HG03066 (cell line): ENCODE results near the gene TSC1.
A peak's percentile ranks its signal among the peaks of the same experiment; 100 is the strongest.
"Not testable (repeated sequence)": the region's sequence is repeated elsewhere in the genome, so short reads cannot be mapped to it uniquely, and the experiment has no call there.

Source experiments
- ATAC-seq: cut with Tn5 transposase; IDR thresholded peaks from one replicate; pipeline ENCODE4 v1.9.1; 2021; ENCODE audit warnings: low read depth; ENCODE audit not compliant: unreplicated experiment

Gene TSC1

DNA sequence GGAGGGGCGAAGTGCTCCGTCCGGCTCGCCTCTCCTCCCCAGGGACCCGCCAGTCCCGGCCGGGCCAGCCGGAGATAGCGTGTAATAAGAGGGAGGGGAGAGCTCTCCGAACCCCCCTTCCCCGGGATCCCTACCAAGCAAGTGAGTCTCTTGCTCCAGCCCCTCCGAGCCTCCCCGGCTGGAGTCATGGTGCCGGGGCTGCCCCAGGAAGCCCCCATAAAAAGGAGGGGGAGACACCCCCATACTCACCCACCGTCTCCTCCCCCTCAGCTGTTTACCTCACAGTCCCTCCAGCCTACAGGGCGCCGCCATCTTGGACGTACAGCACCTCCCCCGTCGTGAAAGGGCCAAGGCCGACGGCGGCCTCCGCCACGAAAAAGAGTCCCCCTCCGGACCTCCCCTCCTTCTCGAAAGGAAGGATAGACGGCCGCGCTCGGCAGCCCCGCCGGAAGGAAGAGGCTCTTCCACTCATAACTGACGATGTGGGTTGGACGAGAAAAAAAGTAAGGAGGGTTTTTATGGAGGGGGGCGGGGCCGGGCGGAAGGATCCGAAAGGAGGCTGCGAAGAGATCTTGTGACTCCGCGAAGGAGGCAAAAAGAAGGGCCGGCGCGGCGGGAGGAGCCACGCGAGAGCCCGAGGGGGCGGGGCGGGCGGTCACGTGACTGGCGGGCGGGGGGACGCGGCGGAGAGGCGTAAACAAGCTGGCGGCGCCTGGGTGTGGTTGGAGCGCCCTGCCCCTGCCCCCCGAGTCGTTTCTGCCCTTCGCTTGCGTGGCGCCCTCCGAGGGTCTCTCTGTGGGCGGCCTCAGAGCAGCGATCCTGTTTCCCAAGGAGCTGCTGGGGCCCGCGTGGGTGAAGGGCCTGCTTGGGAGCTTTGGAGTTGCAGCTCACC, at the start of gene TSC1:
TSS of gene TSC1 (minus strand) at position 323 of the 892 bp plus-strand sequence. CDS start 15,744 bp downstream, outside the sequence.
- peak; percentile 76 for ATAC-seq

DNA sequence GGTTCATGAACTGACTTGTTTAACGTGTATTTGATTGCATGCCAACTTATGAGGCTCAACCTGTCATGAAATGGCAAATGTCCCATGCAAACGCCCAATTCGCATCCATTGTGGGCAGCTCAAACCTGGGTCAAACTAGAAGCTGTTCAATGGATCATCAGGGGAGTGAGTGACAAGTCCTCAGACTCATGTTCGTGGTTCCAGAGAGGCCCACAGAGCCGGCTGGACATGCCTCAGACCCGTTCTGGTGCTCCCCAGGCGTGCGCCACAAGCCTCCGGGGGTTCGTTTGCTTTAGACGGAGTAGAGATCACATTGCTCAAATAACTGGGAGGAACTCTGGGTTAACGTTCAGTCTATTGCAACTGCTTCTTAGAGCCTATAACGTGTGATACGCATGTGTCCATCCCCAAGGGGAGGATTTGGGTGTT, 49.1 kb upstream of the TSC1 start:
- no peak for ATAC-seq

DNA sequence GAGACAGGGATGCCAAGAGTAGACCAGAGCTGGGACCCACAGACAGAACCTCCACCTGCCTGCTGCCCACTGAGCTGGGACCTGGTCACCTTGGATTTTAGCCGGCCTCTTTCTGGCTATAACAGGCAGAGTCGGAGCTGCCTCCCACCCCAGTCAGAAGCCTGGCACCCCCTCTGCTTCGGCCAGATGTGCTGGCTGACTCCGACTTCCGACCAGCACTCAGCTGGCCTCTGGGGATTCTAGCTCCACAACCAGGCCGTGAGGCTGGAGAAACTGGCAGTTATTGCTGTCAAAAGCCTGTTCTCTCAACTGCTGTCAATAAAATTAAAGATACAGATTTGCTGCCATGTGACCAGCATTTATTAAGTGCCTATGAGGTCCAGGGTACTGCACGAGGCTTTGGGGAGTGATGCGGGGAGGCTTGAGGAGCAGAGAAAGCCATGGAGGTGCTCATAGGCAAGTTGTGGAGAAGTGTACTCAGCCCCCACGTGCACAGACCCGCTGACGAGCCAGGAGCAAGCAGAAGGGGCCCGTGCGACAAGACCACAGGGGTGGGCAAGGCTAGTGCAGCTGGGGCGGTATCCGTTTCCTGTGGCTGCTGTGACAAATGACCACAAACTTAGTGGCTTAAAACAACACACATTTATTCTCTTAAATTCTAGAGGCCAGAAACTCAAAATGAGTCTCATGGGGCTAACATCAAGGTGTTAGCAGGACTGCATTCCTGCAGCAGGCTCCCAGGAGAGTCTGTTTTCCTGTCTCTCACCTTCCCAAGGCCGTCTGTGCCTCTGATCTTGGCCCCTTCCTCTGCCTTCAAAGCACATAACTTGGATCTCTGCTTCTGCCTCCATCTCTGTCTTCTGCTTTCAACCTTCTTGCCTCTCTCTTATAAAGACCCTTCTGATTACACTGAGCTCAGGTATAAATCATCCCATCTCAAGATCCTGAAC, 47.2 kb upstream of the TSC1 start:
- ATAC-seq, result no peak

DNA sequence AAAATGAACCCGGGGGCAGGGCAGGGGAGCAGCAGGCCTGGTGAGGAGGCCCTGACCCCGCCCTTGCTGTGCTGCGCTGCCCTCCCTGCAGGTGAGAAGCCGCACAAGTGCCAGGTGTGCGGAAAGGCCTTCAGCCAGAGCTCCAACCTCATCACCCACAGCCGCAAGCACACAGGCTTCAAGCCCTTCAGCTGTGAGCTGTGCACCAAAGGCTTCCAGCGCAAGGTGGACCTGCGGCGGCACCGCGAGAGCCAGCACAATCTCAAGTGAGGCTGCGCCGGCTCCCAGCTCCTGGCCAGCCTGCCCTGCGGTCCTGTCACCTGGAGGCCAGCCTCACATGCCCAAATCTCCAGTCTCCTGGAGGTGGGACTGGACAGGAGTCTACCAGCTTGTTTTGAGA, 46.4 kb upstream of the TSC1 start:
- no peak for ATAC-seq

DNA sequence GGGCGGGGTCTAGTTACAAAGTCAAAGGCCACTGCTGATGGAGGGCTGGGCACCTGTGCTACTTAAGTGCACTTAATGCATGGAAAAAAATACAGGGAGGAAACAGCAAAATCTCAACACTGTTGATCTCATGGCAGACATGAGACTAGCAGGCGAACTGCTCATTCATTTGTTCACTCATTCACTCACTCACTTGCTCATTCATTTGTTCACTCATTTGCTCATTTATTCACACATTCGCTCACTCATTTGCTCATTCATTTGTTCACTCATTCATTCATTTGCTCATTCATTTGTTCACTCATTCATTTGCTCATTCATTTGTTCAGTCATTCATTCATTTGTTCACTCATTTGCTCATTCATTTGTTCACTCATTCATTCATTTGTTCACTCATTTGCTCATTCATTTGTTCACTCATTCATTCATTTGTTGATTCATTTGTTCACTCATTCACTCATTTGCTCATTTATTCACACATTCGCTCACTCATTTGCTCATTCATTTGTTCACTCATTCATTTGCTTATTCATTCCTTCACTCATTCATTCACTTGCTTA, 45.7 kb upstream of the TSC1 start:
- not testable (repeated sequence) for ATAC-seq

DNA sequence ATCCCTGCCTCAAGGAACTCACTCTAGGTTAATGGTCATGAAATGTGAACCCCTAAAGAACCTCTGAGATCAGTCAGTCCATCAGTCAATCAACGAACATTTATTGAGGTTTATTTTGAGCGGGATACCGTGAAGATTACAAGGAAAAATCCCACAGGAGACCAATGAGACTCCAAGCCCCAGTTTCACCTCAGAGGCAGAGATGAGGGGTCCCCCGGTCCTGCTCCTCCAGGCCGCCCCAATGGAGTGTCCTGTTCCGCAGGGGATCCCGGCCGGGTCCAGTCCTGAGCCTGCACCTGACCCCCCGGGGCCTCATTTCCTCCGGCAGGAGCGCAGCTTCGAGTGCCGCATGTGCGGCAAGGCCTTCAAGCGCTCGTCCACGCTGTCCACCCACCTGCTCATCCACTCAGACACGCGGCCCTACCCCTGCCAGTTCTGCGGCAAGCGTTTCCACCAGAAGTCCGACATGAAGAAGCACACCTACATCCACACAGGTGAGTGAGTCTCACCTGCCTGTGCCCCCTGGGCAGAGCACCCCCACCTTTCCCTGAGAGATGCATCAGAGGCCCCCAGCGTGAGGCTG, 45.1 kb upstream of the TSC1 start:
- no peak for ATAC-seq

DNA sequence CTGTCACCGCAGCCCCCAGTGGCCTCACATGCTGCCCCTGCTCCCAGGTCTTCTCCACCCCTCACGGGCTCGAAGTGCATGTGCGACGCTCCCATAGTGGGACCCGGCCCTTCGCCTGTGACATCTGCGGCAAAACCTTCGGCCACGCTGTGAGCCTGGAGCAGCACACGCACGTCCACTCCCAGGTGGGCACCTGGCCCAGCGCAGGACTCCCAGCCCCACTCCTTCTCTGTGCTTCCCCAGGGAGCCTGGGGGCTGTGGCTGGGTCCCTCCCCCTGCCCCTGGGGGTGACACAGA, 44.5 kb upstream of the TSC1 start:
- no peak for ATAC-seq

DNA sequence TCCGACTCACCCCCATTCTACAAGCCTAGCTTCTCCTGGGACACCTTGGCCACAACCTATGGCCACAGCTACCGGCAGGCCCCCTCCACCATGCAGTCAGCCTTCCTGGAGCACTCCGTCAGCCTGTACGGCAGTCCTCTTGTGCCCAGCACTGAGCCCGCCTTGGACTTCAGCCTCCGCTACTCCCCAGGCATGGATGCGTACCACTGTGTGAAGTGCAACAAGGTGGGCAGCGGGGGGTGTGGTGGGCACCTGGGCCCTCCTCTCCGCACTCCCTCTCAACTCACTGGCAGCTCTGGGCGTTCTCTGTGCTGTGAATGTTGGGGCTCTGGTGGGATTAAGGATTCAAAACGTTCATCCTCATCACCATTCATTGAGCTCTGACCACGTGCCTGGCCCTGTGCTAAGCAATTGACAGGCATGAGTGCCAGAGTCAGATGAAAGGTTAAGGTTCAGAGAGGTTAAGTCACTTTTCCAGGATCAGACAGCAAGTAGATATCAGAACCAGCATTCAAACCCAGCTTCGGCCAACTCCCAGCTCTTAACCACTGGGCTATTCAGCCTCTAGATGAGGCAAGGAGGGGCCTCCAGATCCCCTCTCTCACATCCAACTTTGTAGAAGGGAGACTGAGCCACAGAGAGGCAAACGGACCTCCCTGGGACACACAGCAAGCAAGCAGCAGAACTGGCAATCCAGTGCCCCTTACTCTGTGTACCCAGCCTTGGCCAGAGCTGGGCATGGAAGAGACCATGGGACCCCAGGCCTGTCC, 44.0 kb upstream of the TSC1 start:
- ATAC-seq, result no peak

DNA sequence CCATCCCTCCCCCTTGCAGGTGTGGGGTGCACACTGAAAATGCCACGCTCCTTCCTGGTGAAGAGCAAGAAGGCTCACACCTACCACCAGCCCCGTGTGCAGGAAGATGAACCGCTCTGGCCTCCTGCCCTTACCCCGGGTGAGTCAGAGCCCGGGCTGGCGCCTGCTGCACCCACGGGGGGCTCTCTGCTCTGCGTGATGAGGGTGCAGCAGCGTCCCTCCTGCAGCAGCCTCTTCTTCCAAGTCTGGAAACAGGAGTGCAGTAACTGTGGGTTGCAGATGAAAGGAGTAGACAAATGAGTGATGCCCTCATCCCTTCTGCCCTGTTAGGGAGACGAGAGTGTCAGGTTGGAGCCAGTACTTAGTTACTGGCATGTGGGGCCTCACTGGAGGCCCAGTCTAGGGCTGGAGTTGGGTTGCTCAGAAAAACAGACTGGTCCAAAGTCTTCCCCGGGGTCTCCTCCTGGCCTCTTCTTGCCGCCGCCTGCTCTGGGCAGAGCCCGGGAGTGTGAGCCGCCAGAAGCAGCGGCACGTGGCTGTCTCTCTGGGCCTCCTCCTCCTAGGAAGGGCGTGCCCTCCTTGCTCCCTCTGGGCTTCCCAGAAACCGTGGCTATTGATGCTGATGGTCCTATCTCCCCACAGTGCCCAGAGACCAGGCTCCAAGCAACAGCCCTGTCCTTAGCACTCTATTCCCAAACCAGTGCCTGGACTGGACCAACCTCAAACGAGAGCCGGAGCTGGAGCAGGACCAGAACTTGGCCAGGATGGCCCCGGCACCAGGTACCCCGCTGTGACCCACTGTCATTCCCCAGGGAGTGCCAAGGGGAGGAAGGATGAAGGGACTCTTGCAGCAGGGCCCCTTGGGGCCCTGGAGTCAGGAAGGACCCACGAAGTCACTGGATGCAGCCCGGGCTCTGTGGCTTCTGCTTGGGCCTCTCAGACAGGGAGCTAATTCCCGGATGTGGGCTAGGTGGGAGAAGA, 42.5 kb upstream of the TSC1 start:
- ATAC-seq, result no peak

DNA sequence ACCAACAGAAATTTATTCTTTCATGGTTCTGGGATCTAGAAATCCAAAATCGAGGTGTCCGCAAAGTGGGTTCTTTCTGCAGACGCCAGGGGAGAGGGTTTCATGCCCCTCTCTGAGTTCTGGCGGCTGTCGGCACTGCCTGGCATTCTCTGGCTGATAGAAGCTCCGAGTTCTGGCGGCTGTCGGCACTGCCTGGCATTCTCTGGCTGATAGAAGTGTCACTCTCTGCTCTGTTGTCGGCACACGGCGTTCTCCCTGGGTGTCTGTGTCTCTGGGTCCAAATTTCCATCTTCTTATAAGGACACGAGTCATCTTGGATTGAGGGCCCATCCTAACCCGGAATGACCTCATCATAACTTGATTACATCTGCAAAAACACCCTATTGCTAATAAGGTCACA, 41.7 kb upstream of the TSC1 start:
- ATAC-seq, result no peak

DNA sequence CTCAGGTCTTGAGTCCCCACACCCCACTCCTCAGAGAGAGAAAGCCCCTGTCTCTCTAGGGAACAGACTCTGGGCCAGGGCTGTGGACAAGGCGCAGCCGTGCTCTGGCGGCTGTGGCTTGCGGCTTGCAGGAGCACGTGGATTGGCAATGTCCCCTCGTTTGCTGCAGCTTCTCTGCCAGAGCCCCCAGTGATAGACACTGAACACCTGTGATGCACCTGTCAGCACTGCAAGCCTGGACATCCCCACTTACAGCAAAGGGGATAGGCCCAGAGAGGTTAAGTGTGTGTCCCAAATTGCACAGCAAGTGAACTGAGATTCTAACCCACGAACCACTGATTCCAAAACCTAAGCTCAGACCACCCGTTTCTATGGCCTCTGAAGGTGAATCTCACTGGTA, 41.1 kb upstream of the TSC1 start:
- ATAC-seq, result no peak

DNA sequence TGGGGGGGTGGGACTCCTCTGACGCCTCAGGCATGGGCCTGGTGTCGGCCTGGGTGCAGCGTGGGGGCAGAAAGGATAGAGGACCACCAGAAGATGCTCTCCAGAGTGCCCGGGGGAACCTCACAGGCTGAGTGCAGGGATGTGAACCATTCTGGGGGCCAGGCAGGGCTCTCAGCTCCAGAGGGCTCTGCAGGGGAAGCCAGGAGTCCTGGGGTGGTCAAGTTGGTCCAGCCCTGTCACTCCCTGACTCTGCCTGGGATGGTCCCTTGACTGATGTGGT, 40.6 kb upstream of the TSC1 start:
- no peak for ATAC-seq

DNA sequence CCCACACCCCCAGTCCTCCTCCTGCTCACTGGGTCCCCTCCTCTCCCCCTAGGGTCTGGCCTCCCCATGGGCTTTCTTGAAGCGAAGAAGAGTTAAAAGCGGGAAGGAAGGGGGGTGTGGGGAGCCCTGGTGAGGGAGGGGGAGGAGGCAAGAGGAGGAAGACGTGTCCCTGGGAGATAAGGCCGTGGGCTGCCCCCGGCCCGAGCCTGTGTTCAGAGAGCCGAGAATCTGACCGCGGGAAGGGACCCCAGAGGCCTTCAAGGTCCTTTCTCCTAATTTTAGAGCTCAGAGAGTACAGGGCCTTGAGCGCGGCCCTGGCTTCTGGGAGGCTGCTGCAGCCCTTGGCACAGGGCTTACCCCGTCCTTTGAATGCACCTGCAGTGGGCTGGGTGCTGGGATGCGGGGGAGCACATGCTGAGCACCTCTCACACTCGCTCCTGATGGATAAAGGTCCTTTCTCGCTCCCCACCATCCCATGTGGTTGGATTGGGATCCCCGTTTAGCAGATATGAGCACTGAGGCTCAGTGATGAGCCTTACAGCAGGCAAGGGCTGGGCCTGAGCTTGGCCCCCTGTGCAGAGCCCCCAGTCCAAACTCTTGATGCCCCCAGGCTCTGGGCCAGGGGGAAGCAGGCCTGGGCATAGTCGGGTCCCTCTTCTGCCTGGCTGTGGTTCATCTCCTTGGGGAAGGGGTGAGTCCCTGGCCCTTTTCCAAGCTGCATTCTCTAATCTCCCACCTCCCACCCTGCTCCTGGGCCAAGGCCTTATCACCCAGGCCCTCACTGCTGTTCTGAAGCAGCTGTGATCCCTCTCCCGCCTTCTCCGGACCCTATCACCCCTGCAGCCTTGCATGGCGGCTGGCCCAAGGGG, 40.0 kb upstream of the TSC1 start:
- ATAC-seq, result no peak

DNA sequence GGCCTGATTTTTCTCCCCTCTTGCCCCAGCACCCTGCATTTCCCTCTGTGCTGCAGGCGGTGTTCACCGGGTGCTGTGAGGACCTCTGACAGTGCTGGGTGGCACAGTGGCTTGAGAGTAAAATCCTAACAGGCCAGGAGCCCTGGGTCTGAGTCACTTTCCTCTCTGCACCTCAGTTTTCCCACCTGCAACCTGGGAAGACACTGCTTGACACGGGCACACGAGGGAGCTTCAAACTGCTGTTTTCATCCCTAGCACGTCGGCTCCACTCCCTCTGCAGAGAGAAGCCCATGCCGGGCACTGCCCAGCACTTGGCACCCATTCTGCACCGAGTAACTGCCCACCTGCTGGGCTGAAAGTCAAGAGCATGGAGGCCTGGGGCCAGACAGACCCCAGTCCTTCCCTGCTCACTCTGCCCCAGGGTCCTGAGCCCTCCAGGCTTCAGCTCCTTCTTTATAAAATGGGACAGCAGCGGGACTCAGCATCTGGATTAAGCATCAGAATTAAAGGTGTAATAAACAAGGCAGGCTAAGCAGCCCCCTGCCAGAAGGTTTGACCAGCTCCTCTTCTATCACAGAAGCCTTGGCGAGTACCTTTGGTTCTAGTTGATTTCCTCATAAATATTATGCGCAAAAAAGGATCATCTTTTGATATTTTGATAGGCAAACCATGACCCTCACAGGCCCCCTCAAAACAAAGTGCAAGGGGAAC, 39.2 kb upstream of the TSC1 start:
- no peak for ATAC-seq

DNA sequence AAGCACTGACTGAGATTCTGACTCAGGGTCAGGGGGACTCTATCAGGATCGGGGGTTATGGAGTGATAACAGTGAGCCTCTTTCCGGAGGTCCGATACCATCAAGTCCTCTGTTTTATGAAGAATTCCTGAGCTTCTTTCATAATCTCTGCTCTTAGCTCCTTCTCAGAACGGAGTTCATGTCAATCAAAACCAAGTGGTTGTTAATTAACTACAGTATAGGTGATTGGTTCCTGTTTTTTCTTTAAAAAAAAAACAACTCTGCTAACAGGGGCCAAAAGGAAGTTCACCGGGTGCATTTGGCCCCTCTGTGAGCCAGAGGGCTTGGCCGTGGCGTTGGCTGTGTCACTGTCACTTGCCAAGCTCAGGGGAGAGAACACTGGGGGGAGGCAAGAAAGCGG, 38.0 kb upstream of the TSC1 start:
- no peak for ATAC-seq

DNA sequence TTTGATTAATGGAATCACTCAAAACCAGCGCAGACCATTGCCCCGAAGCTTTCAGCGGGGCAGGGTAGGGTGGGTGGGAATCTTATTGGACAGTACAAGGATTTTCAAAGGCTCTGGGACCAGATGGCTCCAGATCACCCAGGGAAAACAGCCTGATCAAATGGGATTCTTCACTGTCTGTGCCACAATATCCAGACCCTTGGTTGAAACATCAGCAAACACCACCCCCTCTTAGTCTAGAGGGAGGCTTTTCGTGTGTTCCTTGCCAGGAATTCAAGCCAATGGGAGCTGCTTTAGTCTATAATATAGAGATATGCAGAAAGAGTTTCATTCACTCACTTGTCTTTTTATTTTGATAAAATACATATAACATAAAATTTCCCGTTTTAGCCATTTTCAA, 35.7 kb upstream of the TSC1 start:
- no peak for ATAC-seq

DNA sequence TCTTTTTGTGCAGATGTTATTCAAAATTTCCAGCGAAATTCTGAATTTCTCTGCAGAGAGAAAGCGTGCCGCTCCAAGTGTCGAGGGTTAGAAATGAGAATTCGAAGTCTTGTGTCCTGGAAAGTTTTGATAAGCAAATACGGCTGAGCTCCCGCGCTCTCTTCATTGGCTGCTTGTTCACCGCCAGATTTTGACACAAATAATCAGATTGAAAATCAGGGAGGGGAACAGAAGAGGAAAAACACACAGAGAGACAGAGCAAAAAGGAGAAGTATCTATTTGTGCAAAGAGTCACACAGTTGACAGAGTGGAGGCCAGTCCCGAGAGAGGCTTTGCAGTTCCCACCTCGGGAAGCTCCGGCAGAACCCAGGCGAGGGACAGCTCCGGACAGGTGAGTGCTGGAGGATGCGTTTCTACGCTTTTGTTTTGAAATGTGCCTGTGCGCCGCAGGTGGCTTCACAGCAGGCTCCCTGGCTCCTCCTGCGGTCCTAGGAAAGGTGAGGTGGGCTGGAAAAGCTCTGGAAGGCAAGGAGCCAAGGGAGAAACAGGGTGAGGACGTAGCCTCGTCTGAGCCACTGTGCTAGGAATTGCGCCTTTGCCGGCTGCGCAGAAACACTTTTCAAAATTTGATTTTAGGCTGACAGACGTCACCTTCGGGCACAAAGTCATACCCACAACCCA, 34.2 kb upstream of the TSC1 start, which contains the start of gene GFI1B:
TSS of gene GFI1B (plus strand) at position 244 of the 681 bp plus-strand sequence. CDS start 7,985 bp downstream, outside the sequence.
- ATAC-seq, result no peak
